HG02981 (cell line): Measurements from ENCODE around the gene SHC2.
"Not testable (repeated sequence)": the region's sequence is repeated elsewhere in the genome, so short reads cannot be mapped to it uniquely, and the experiment has no call there.

ENCODE experiments used
- ATAC-seq: cut with Tn5 transposase; IDR thresholded peaks from one replicate; pipeline ENCODE4 v1.9.1; 2021; ENCODE audit warnings: mild to moderate bottlenecking, moderate library complexity; ENCODE audit not compliant: unreplicated experiment

SHC2 gene

GRCh38 chr19:407511-408440, 53.1 kb downstream of the SHC2 start:
- no peak for ATAC-seq

- ATAC-seq = no peak
These were observed 53.8 kb downstream of the SHC2 start for GRCh38 chr19:406971-407510.

GRCh38 chr19:406135-406781, 54.6 kb downstream of the SHC2 start:
- no peak for ATAC-seq

GRCh38 chr19:405121-405965, 55.5 kb downstream of the SHC2 start:
- no peak for ATAC-seq

GRCh38 chr19:403221-404027, 57.4 kb downstream of the SHC2 start:
- no peak for ATAC-seq

GRCh38 chr19:402786-403185, 58.0 kb downstream of the SHC2 start:
- no peak for ATAC-seq

GRCh38 chr19:401866-402511, 58.8 kb downstream of the SHC2 start:
- no peak for ATAC-seq

- ATAC-seq = no peak
These were observed 59.6 kb downstream of the SHC2 start for GRCh38 chr19:400976-401865.

- ATAC-seq = no peak
These were observed 61.5 kb downstream of the SHC2 start for GRCh38 chr19:399370-399769.

- no peak for ATAC-seq
These were observed 62.1 kb downstream of the SHC2 start for GRCh38 chr19:398719-399118.

GRCh38 chr19:397941-398706, 62.7 kb downstream of the SHC2 start:
- no peak for ATAC-seq

- no peak for ATAC-seq
These were observed 63.5 kb downstream of the SHC2 start for GRCh38 chr19:397321-397720.

GRCh38 chr19:395467-395866, 65.4 kb downstream of the SHC2 start:
- ATAC-seq = no peak

GRCh38 chr19:394857-395256, 66.0 kb downstream of the SHC2 start:
- not testable (repeated sequence) for ATAC-seq

GRCh38 chr19:393560-393959, 67.3 kb downstream of the SHC2 start:
- ATAC-seq = not testable (repeated sequence)

- no peak for ATAC-seq
These were observed 68.4 kb downstream of the SHC2 start for GRCh38 chr19:392375-392970.

- ATAC-seq = no peak
These were observed 69.0 kb downstream of the SHC2 start for GRCh38 chr19:391726-392374.
